ENCODE measurements around the gene IFNGR2.
A peak's percentile ranks its signal among the peaks of the same experiment; 100 is the strongest.
"Not testable (repeated sequence)": the region's sequence is repeated elsewhere in the genome, so short reads cannot be mapped to it uniquely, and the experiment has no call there.

Gene IFNGR2

DNA sequence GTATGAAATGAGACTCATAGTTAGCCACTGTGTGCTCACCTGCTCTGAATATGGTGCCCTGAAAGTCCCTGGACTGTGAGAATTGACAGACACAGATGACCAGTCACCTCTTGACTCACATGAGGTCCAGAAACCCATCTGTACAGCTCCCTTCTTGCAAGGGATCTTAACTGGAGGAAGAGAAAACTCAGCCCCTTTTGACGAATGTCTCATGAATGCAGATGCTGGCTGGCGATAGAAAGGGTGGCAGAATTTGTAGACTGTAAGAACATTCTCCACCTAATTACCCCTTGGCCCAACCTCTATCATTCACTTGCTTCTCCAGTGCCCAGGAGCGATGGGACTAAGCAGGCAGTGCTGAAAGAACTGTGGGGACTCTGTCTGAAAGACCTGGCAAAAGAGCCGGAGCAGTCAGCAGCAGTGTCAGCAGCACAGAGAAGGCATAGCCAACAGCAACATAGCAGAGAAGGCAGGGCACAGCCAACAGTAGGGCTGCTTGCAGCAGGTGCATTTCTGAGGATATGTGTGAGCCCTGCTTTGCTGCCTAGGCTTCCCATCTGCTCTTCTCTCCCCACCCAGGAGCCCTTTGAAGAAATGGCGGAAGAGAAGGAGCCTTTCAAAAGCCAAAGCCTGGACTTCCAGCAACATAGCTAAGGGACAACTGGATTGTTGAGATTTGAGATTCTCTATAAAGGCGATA, 25.8 kb upstream of the IFNGR2 start:
- DNase-seq (ENCODE audit: low read depth in 2 of 2, low spot score in 1 of 2), result no peak

DNA sequence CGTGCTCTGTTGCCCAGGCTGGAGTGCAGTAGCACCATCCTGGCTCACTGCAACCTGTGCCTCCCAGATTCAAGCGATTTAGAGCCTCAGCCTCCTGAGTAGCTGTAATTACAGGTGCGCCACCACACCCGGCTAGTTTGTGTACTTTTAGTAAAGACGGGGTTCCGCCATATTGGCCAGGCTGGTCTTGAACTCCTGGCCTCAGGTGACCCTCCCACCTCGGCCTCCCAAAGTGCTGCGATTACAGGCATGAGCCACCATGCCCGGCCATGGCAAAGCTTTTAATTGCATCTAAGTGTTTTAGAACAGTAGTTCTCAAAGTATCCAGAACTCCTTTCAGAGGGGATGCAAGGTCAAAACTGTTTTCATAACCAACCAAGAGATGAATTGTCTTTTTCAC, 25.1 kb upstream of the IFNGR2 start:
- DNase-seq (ENCODE audit: low read depth in 2 of 2, low spot score in 1 of 2), result no peak

DNA sequence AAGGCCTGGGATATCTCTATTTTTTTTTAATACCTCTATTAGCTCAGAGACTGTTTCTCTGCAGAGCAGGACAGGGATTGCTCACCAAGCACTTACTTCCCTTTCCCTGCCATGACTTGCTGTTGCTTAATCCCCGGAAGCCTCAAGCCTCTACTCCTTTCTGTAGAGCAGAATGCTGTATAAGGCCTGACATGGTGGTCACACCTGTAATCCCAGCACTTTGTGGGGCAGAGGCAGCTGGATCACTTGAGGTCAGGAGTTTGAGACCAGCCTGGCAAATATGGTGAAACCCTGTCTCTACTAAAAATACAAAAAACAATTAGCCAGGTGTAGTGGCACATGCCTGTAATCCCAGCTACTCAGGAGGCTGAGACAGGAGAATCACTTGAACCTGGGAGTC, 23.3 kb upstream of the IFNGR2 start:
- DNase-seq (ENCODE audit: low read depth in 2 of 2, low spot score in 1 of 2), result not testable (repeated sequence)

DNA sequence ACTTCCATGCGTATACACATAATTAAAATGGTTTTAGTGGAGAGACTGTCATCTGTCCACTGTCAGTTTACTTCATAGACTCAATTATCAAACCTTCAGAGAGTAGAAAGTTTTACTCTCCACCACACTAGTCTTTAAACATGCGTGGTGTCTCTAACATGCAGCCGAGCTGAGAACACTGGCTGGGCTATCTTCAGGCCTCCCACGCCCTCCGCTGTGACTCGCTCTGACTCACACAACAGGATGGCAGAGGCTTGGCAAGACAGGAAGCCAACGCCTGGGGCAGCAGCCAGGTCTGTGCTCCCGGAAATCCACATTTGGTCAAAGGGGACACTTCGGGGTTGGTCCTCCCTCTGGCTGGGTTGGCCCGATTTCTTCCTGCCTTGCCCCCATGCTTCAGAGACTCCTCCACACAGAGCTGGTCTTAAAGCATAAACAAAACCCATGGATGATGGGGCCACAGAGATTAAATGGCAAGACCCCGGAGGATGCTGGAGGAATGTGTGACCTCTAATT, 22.7 kb upstream of the IFNGR2 start:
- DNase-seq (ENCODE audit: low read depth in 2 of 2, low spot score in 1 of 2), result peak in 1 of 2 donors; percentile 68

DNA sequence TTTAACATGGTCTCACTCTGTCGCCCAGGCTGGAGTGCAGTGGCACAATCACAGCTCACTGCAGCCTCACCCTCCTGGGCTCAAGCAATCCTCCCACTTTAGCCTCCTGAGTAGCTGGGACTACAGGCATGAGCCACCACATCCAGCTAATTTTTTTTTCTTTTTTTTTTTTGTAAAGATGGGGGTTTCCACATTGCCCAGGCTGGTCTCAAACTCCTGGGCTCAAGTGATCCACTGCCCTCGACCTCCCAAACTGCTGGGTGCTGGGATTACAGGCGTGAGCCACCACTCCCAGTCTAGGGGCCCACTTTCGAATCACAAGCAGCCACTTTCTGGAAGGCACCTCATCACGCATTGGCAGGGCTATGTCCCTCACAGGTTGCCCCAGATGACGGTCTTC, 21.8 kb upstream of the IFNGR2 start:
- DNase-seq (ENCODE audit: low read depth in 2 of 2, low spot score in 1 of 2), result not testable (repeated sequence)

DNA sequence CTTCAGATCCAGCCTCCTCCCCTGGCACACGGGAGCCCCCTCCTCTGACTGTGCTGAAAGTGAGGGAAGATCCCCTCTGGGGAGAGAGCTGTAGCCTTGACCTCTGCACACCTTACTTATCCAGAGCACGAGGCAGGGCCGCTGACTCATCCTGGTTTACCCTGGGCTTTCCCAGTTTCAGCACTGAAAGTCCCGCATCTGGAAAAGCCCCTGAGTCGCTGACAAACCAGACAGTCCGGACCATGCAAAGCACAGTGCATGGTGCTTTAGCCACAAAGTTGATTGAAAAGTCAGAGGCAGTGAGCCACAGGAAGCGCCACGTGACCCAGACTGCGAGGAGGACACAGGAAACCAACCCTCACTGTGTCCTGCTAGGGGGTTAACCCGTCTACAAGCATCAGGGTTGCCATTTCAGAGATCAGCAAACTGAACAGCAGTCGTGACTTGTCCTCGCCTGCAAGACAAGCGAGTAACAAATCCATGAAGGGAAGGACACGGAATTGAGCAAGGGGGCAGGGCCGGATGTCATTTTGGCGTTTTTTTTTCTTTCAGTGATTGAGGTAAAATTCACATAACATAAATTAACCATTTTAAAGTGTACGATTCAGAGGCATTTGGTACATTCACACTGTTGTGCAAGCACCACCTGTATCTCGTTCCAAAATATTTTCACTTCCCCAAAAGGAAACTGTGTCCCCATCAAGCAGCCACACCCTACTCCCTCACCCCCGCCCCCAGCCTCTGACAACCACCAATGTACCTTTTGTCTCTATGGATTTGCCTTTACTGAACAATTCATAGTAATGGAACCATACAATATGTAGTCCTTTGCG, 19.9 kb upstream of the IFNGR2 start:
- peak in 1 of 2 donors; percentile 44 for DNase-seq (ENCODE audit: low read depth in 2 of 2, low spot score in 1 of 2)

DNA sequence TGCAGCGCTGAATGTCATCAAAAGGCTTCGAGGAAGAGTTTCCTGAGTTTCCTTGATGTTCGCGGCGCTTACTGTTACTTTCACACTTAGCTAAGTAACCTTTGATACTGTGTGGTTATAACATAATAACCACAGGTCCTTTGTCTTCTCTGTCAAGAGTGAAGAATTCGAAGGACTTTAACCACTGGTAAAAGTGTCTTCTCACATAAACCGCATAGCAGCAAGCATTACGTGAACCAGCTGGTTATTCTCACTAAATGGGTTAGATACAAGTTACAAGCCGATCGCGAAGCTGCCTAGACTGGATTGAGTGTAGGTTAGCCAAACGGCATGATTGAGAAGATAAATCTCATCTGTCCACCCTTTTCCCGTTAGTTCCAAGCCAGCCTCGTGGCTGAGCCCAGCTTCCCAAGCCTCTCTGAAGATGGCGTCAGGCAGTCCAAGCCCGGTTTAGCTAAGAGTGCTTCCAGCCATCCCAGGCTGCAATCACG, 18.3 kb upstream of the IFNGR2 start:
- no peak for DNase-seq (ENCODE audit: low read depth in 2 of 2, low spot score in 1 of 2)

DNA sequence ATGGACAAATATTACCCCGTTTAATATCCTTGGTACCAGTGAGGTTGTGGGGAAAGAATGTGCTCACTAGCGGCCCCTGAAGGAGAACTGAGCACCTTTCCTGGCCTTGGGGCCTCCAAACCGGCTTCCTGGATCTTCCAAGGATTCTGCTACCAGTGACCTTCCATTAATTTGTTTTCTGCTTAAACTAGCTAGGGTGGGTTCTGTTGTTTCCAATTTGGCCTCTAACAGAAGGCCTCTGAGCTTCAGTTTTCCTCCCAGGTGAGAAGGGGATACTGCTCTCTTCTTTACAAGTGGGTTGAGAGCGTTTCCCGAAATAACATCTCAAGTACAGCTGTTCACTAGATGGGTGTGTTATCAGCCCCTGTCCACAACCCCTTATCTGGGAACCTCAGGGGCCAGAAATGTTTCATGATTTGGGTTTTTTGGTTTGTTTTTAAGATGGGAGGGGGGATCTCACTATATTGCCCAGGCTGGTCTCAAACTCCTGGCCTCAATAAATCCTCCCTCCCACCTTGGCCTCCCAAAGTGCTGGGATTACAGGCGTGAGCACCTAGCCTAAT, 16.9 kb upstream of the IFNGR2 start:
- DNase-seq (ENCODE audit: low read depth in 2 of 2, low spot score in 1 of 2), result no peak

DNA sequence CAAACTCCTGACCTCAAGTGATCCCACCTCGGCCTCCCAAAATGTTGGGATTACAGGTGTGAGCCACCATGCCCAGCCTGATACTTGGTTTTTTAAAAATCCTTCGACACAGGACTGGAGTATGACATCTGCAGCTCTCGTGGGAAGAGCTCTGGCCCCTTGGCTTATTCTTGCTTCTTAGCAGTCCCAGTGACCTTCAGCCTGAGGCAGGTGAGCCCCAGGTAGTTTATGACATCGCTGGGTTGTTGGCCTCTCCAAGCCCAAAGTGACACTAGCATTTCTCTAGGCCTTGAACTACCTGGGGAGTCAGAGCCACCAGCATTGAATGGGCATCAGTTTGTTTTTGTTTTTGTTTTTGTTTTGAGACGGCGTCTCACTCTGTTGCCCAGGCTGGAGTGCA, 15.9 kb upstream of the IFNGR2 start:
- DNase-seq (ENCODE audit: low read depth in 2 of 2, low spot score in 1 of 2), result no peak

DNA sequence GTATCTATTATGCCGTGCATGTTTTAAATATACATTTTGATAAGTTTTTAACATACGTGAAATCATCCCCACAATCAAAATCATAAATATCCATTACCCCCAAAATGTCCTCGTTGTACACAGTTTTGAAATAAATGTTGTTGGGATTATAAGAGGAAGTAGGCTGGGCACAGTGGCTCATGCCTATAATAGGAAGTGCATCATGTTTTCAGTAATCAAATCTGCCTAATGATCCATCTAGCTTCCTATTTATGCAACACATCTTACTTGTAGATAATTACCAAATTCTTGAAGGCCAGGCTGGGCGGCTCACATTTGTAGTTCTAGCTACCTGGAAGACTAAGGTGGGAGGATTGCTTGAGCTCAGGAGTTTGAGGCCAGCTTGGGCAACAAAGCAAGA, 15.0 kb upstream of the IFNGR2 start:
- DNase-seq (ENCODE audit: low read depth in 2 of 2, low spot score in 1 of 2), result no peak

DNA sequence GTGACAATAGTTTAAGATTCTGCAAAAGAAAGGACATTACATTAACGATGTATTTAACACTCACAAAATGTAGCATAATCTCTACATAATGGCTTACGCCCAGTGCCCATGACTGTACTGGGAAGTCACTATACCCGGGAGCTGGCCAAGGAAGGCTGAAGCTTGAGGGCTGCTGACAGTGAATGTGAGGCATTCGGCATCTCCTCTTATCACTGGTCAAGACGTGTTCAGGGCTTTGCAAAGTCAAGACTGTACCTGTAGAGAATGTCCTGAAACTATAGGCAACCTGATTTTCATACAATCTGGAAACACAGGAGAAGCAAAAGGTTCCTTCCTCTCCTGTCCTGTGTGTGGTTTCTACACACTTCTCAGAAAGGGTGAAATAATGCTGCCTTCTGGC, 12.7 kb upstream of the IFNGR2 start:
- no peak for DNase-seq (ENCODE audit: low read depth in 2 of 2, low spot score in 1 of 2)

DNA sequence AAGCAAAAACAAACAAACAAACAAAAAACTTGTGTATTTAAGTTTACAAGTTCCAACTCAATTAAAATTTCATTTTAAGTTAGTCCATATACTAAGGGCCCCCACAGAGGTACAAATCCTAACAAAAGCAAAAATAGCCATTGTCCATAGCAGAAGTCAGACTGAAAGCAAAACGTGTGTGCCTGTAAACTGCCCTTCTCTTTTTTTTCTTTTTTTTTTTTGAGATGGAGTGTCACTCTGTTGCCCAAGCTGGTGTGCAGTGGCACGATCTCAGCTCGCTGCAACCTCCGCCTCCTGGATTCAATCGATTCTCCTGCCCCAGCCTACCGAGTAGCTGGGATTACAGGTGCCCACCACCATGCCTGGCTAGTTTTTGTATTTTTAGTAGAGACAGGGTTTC, 11.6 kb upstream of the IFNGR2 start:
- DNase-seq (ENCODE audit: low read depth in 2 of 2, low spot score in 1 of 2), result no peak

DNA sequence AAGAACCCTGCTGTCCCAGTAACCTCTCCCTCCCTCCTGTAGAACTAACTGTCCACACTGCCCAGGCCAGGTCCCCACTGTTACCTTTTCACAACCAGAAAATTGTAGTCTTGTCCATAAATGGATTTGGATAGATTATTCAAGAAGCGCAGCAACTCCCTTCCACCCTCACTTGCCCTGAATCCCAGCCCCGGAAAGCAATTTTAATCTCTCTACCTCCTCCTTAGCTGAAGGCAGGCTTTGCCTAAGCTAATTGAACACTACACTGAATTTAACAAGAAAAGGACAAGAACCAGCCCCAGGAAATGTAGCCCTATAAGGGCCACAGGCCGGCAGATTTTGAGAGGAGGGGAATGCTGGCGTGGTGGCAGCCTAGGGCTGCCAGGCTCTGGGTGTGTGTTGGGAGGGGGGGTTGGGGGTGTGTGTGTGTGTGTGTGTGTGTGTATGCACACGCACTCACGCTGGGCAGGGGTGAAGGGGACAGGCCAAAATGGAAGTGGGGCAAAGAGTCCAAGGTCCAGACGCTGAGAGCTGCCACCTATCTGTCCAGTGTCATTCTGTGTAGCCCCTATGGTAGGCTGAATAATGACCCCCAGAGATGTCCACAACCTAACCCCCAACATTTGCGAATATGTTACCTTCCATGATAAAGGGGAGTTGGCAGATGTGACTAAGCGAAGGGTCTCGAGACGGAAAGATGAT, 10.8 kb upstream of the IFNGR2 start:
- no peak for DNase-seq (ENCODE audit: low read depth in 2 of 2, low spot score in 1 of 2)

DNA sequence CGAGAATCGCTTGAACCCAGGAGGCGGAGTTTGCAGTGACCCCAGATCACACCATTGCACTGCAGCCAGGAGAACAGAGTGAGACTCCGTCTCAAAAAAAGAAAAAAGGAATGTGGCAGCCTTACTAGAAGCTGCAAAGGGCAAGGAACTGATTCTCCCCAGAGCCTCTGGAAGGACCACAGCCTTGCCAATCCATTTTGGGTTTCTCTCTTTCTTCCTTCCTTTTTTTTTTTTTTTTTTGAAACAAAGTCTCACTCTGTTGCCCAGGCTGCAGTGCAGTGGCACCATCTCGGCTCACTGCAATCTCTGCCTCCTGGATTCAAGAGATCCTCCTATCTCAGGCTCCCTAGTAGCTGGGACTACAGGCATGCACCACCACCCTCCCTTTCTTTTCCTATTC, 9.9 kb upstream of the IFNGR2 start:
- DNase-seq (ENCODE audit: low read depth in 2 of 2, low spot score in 1 of 2), result no peak

DNA sequence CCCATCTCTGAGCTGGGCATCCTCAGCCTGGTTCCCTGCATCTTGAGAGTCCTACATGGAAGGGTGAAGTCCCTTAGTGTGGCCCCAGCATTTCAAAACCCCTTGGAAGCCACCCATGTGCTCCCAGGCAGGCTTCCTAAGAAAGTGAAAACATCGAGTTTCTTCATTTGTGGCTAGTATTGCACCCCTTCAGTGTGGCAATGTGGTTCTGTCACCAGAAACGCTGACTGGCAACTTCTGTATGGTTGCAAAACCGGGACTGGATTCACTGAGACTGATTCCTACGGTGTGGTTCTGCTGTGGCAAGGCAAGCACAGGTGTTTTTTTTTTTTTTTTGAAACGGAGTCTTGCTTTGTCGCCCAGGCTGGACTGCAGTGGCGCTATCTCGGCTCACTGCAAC, 9.0 kb upstream of the IFNGR2 start:
- no peak for DNase-seq (ENCODE audit: low read depth in 2 of 2, low spot score in 1 of 2)

DNA sequence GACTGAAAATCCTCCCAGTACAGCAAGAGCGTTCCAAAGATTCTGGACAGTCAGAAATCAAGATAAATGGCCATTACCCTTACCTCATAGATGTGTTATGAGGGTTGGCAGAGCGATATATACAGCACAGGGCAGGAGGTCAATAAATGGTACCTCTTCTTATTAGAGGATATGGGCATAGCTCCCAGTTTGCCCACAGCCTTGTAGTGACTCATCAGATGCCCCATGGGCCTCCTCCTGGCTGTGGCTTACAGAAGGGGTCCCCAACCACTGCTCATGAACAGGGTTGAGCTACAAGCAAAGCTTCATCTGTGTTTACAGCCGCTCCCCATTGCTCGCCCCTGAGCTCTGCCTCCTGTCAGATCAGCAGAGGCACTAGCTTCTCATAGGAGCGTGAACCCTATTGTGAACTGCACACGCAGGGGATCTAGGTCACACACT, 7.3 kb upstream of the IFNGR2 start:
- no peak for DNase-seq (ENCODE audit: low read depth in 2 of 2, low spot score in 1 of 2)

DNA sequence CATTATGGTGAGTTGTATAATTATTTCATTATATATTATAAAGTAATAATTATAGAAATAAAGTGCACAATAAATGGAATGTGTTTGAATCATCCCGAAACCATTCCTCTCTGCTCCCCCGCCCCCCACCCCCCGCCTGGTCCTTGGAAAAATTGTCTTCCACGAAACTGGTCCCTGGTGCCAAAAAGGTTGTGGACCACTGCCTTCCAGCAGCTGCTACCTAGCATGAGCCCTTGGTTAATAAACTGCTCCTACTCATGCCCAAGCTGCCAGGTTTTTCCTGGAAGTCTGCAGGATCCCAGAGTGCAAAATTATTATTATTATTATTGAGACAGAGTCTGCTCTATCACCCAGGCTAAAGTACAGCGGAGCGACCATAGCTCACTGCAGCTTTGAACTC, 6.8 kb upstream of the IFNGR2 start:
- DNase-seq (ENCODE audit: low read depth in 2 of 2, low spot score in 1 of 2), result no peak

DNA sequence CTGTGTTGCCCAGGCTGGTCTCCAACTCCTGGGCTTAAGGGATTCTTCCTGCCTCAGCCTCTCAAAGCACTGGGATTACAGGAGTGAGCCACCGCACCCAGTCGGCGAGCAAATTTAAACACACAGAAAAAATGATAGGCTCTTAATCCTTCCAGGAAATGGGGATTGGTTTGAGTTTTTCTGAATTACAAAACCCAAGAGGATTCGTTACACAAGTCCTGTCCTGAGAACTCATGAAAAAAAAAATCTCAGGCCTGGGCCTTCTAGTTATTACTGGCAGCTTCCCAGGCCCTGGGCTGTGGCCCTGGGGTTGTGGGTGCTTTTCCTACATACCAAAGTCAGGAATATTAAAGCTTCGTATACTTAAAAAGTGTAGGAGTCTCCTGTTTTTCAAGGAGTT, 6.3 kb upstream of the IFNGR2 start:
- DNase-seq (ENCODE audit: low read depth in 2 of 2, low spot score in 1 of 2), result no peak

DNA sequence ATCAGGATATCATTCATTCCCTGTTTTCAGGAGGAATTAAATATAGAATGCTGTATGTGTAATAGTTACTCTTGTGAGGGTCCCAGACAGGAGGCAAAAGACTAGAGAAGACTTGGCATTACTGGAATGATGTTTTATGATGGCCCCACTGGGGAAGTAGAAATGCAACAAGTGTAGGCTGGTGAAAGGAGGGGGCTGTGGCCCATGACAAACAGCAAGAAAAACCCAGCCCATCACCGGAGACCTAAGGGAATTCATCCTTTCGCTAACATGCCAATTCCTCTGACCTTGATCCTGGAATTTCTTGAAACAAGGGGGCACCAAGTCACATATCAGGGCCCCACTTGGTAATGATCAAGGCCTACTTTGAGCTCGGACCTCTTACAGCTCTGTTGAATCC, 5.5 kb upstream of the IFNGR2 start:
- DNase-seq (ENCODE audit: low read depth in 2 of 2, low spot score in 1 of 2), result no peak

DNA sequence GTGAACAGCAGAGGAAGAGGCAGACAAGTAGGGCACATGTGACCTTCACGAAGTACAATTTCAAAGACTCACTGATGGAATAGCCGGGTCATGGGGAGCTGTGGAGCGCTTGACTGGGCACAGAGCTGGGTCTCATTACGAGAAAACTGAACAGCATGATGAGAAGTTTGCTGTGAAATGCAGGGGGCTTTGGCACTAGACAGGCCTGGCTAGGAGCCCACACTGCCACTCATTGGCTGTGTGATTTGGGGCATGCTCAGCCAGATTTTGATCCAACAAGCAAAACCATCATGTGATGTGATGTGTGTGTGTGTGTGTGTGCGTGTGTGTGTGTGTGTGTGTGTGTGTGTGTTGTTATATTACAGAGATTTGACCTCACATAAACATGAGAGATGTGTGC, 4.9 kb upstream of the IFNGR2 start:
- DNase-seq (ENCODE audit: low read depth in 2 of 2, low spot score in 1 of 2), result no peak

DNA sequence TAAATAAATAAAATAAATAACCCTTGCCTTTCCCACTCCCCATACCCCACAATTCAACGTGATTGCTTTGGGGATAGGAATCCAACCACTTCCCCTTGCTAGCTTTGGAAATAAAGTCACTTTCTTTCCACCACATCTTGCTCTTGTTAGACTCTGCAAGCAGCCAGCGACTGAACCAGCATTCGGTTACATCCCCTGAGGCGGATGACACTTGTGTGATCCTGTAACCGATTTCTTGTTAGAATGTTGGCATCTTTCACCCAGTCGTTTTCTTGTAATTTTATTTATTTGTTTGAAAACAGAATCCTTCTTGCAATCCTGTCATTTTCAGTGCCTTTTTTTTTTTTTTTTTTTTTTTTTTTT, 1.6 kb upstream of the IFNGR2 start:
- DNase-seq (ENCODE audit: low read depth in 2 of 2, low spot score in 1 of 2), result no peak
